Transverse colon (tissue), 4 donors: Measurements from ENCODE around the gene VPS13C. TPM values are rescaled to one million over a fixed set of nuclear protein-coding genes. Genes with fewer than 3 reads are reported as not detected.

Experiments used
- DNase-seq: peaks from one replicate; pipeline ENCODE4 v3.0.0-alpha.2; 2019
- H3K27ac ChIP-seq, 4 donors: fragments of 200-600 bp; sonication (generic); 2 replicates each; pipeline ENCODE4 v1.5.1; 2016 to 2018; ENCODE audit warnings: inconsistent platforms in 4 of 4
- H3K27me3 ChIP-seq: fragments of 200-600 bp; sonication (generic); 2 replicates; pipeline ENCODE4 v1.5.1; 2017; ENCODE audit warnings: inconsistent platforms
- H3K36me3 ChIP-seq, 4 donors: fragments of 200-600 bp; sonication (generic); 2 replicates each; pipeline ENCODE4 v1.5.1; 2017 to 2019; ENCODE audit warnings: inconsistent platforms in 4 of 4
- H3K4me1 ChIP-seq, 4 donors: fragments of 200-600 bp; sonication (generic); 2 replicates each; pipeline ENCODE4 v1.5.1; 2017 to 2020; ENCODE audit warnings: inconsistent platforms in 4 of 4
- H3K4me3 ChIP-seq, 4 donors: fragments of 200-600 bp; sonication (generic); 1 replicate in 1 of 4; 2 replicates in 3 of 4; pipeline versions ENCODE4 v1.5.1 to v1.6.1; 2017 to 2019; ENCODE audit warnings: inconsistent platforms in 4 of 4
- H3K9me3 ChIP-seq, 2 donors: fragments of 200-600 bp; sonication (generic); 2 replicates each; pipeline ENCODE4 v1.5.1; 2017 to 2019; ENCODE audit warnings: inconsistent platforms in 2 of 2
- CTCF ChIP-seq, 5 experiments: fragments of 200-600 bp in 3 of 5; fragments of 450-650 bp in 2 of 5; sonication (generic) in 3 of 5; IDR thresholded peaks; 1 replicate in 2 of 5; 2 replicates in 3 of 5; pipeline ENCODE4 v1.5.1; 2016 to 2017; ENCODE audit warnings: antibody characterized with exemption in 5 of 5, inconsistent platforms in 3 of 5, mild to moderate bottlenecking in 2 of 5, moderate library complexity in 1 of 5
- EP300 ChIP-seq: sonication (generic); formaldehyde crosslinking; IDR thresholded peaks from one replicate; pipeline ENCODE4 v1.6.1; 2017; ENCODE audit warnings: antibody characterized with exemption, low read depth
- POLR2A ChIP-seq: fragments of 450-650 bp; IDR thresholded peaks from one replicate; pipeline ENCODE4 v1.6.1; 2016; ENCODE audit warnings: antibody characterized with exemption, mild to moderate bottlenecking, moderate library complexity
- POLR2AphosphoS5 ChIP-seq, 3 donors: sonication (generic); formaldehyde crosslinking; IDR thresholded peaks; one replicate each; pipeline ENCODE4 v1.6.1; 2016; ENCODE audit warnings: antibody characterized with exemption in 3 of 3
- WGBS, 2 donors: methylation state at CpG; one replicate each; pipeline ENCODE4 v1.1.5; 2018; ENCODE audit warnings: low coverage in 1 of 2; 5-methylcytosine and 5-hydroxymethylcytosine counted together
- in situ Hi-C, 4 donors: fragments of 200-750 bp; cut with MboI; loops; one replicate each; pipeline versions ENCODE4 v1.15.0 to v1.15.1; 2017; ENCODE audit warnings: low sequenced_read_pairs in 3 of 4, low pct_ligation_motif_present in 1 of 4, low pct_unique_long_range_greater_than_20kb in 1 of 4
- intact Hi-C: fragments of 100-400 bp; cut with DNase I; formaldehyde crosslinking; loops from one replicate; pipeline ENCODE4 v1.15.1; 2023; ENCODE audit warnings: low total_unique reads
- total RNA-seq, 4 donors: library from RNA; depleted of rRNA; stranded (reverse); fragments of >200 nt; gene quantifications; one replicate each; pipeline ENCODE4 v1.1.0, GENCODE V29; 2016

Gene VPS13C
- total RNA-seq, 4 donors from 2014 or later: 48.3 to 105 (median 73.2) TPM

- Histone ChIP-seq H3K27ac (no peak overlapping the region), H3K4me3 (no peak overlapping the region), H3K27me3 (no peaks in the 10 kb centered on the region), H3K9me3 (no peaks in the 10 kb centered on the region), H3K4me1 (no peaks in the 10 kb centered on the region), H3K36me3 (no peaks in the 10 kb centered on the region)
- in situ Hi-C loops (loop anchor here in 3 of 4 donors (25.0 kb wide), 3 partner anchors 668 to 1318 kb away; no protein-coding TSS in a partner anchor), intact Hi-C loops (loop anchor here (10.0 kb wide), 2 partner anchors 1246 to 1326 kb away; no protein-coding TSS in a partner anchor)
- 75% methylated on average over 12 of the region's 12 CpGs; no CpG with 5 or more reads in 1 of the 2 donors for WGBS, 2 donors
- no peak for DNase-seq
- no peak for TF ChIP-seq POLR2A
- TF ChIP-seq EP300: no peak
- no peak for TF ChIP-seq CTCF (IDR thresholded peaks at IDR 0.05)
- no peak for TF ChIP-seq POLR2AphosphoS5 (IDR thresholded peaks at IDR 0.05)
Measured at GRCh38 chr15:61830536-61831330, 229.5 kb downstream of the VPS13C start.

GRCh38 chr15:61829514-61829889 is 230.7 kb downstream of the VPS13C start:
- in situ Hi-C loops (loop anchor here in 3 of 4 donors (25.0 kb wide), 3 partner anchors 667 to 1317 kb away; no protein-coding TSS in a partner anchor), intact Hi-C loops (no loop called here)
- Histone ChIP-seq H3K4me3 (no peak overlapping the region), H3K9me3 (no peaks in the 10 kb centered on the region), H3K4me1 (no peaks in the 10 kb centered on the region), H3K36me3 (no peaks in the 10 kb centered on the region), H3K27ac (no peak overlapping the region), H3K27me3 (no peaks in the 10 kb centered on the region)
- no peak for TF ChIP-seq POLR2A
- no peak for TF ChIP-seq CTCF (IDR thresholded peaks at IDR 0.05)
- no peak for TF ChIP-seq EP300
- TF ChIP-seq POLR2AphosphoS5 (IDR thresholded peaks at IDR 0.05): no peak
- 73% methylated on average over 7 of the region's 7 CpGs; no CpG with 5 or more reads in 1 of the 2 donors for WGBS, 2 donors
- no peak for DNase-seq

- H3K27me3 ChIP-seq: no peaks in the 10 kb centered on the region
- no peaks in the 10 kb centered on the region for H3K36me3 ChIP-seq
- no peak for TF ChIP-seq EP300
- no peak overlapping the region for H3K27ac ChIP-seq
- DNase-seq: no peak
- H3K4me3 ChIP-seq: no peak overlapping the region
- H3K4me1 ChIP-seq: no peaks in the 10 kb centered on the region
- H3K9me3 ChIP-seq: no peaks in the 10 kb centered on the region
- intact Hi-C loops: no loop called here
- in situ Hi-C loops: loop anchor here in 3 of 4 donors (25.0 kb wide), 3 partner anchors 667 to 1317 kb away; no protein-coding TSS in a partner anchor
- WGBS, 2 donors: 81 to 97% methylated on average over 6 of the region's 6 CpGs
Measured at GRCh38 chr15:61828860-61829513, 231.3 kb downstream of the VPS13C start.

GRCh38 chr15:61828008-61828407 is 232.2 kb downstream of the VPS13C start:
- no peak for DNase-seq
- WGBS, 2 donors: 93 to 96% methylated on average over 5 to 9 of the region's 13 CpGs
- Histone ChIP-seq H3K27ac (no peak overlapping the region), H3K27me3 (no peaks in the 10 kb centered on the region), H3K4me1 (no peaks in the 10 kb centered on the region), H3K4me3 (no peak overlapping the region), H3K9me3 (no peaks in the 10 kb centered on the region), H3K36me3 (no peaks in the 10 kb centered on the region)
- intact Hi-C loops (no loop called here), in situ Hi-C loops (loop anchor here in 3 of 4 donors (25.0 kb wide), 3 partner anchors 666 to 1316 kb away; no protein-coding TSS in a partner anchor)
- no peak for TF ChIP-seq CTCF (IDR thresholded peaks at IDR 0.05)
- TF ChIP-seq POLR2A: no peak
- TF ChIP-seq POLR2AphosphoS5 (IDR thresholded peaks at IDR 0.05): no peak
- no peak for TF ChIP-seq EP300
